ENCODE results near the gene CSK.

Gene CSK

DNA sequence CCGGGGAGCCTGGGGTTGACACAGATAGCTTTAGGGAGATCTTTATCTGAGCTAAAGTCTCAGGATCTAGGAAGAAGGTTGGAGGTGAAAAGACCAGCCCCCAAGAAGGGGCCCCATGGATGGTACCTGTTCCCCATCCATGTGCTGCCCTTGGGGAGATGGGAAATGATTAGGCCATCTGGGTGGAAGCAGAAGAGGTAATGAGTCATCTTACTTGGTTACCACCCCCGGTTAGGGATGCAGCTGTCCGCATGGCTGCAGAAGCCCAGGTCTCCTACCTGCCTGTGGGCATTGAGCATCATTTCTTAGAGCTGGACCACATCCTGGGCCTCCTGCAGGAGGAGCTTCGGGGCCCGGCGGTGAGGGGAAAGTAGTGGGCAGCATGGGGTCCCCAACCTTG lies 41.4 kb downstream of the CSK start:
- Histone ChIP-seq H3K4me3 (ENCODE audit: low read depth, low read length) (no peak overlapping the region), H3K18ac (ENCODE audit: low read length) (no peak overlapping the region), H4K91ac (ENCODE audit: low read depth, low read length) (no peak overlapping the region), H3K23ac (ENCODE audit: low read length) (no peak overlapping the region), H4K8ac (ENCODE audit: low read depth, low read length) (no peak overlapping the region), H3K4me1 (ENCODE audit: control insufficient read depth in 1 of 2, insufficient read depth in 2 of 2, low read length in 2 of 2) (no peaks in the 10 kb centered on the region), H3K36me3 (ENCODE audit: control insufficient read depth in 1 of 2, insufficient read depth in 2 of 2, low read length in 2 of 2) (no peaks in the 10 kb centered on the region), H2AK5ac (ENCODE audit: low read length) (no peak overlapping the region), H3K79me2 (ENCODE audit: control insufficient read depth, insufficient read depth, low read length, poor library complexity) (no peaks in the 10 kb centered on the region), H3K4ac (ENCODE audit: low read depth, low read length) (no peak overlapping the region), H2BK5ac (ENCODE audit: low read depth, low read length, poor library complexity) (no peak overlapping the region), H2BK12ac (ENCODE audit: low read length) (no peak overlapping the region), H3K27me3 (ENCODE audit: insufficient read depth, low read length) (peaks cover 8% of the 10 kb centered on the region), H3K9ac (ENCODE audit: low read length) (no peak overlapping the region), H3K4me2 (ENCODE audit: low read length) (no peak overlapping the region), H3K9me3 (ENCODE audit: insufficient read depth, low read depth, low read length) (peaks cover 4% of the 10 kb centered on the region), H3K14ac (ENCODE audit: low read length) (no peak overlapping the region), H2AFZ (ENCODE audit: insufficient read depth, low read length, poor library complexity) (no peak overlapping the region), H3K27ac (ENCODE audit: low read depth, low read length) (no peak overlapping the region), H2BK120ac (ENCODE audit: insufficient read depth, low read length, poor library complexity) (no peak overlapping the region), H3K79me1 (ENCODE audit: low read length) (no peaks in the 10 kb centered on the region), H4K12ac (ENCODE audit: low read depth, low read length) (no peak overlapping the region)
- WGBS (ENCODE audit: extremely low coverage, insufficient coverage, insufficient read length), result no CpG with 5 or more reads among the region's 6 CpGs
- DNase-seq, result no peak

DNA sequence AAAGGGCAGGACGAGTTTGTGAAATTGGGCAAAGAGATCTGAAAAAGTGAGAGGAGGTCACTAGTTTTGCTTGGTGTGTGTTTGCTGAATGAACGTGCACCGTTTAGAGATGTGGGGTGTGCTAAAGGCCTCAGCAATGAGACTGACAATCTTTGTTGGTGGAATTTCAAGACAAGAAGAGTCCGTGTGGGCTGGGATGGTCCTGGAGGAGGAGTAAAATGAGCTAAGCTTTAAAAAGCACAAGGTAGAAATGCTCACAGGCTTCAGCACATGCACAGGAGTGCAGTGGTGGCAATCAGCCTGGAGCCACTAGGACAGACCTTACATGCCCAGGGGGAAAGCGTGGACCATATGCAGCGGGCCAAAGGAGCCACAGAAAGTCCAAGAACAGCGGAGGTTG lies 43.1 kb downstream of the CSK start:
- no peak overlapping the region for H2BK12ac ChIP-seq (ENCODE audit: low read length)
- H3K9me3 ChIP-seq (ENCODE audit: insufficient read depth, low read depth, low read length), result peaks cover 4% of the 10 kb centered on the region
- no peak overlapping the region for H3K4me2 ChIP-seq (ENCODE audit: low read length)
- H3K79me1 ChIP-seq (ENCODE audit: low read length), result no peaks in the 10 kb centered on the region
- no peaks in the 10 kb centered on the region for H3K79me2 ChIP-seq (ENCODE audit: control insufficient read depth, insufficient read depth, low read length, poor library complexity)
- H3K27me3 ChIP-seq (ENCODE audit: insufficient read depth, low read length), result peaks cover 8% of the 10 kb centered on the region
- no peak overlapping the region for H3K23ac ChIP-seq (ENCODE audit: low read length)
- H3K18ac ChIP-seq (ENCODE audit: low read length), result no peak overlapping the region
- no peak overlapping the region for H2AFZ ChIP-seq (ENCODE audit: insufficient read depth, low read length, poor library complexity)
- no peak overlapping the region for H3K4ac ChIP-seq (ENCODE audit: low read depth, low read length)
- no peak overlapping the region for H4K8ac ChIP-seq (ENCODE audit: low read depth, low read length)
- no peak overlapping the region for H3K27ac ChIP-seq (ENCODE audit: low read depth, low read length)
- no peak overlapping the region for H2BK120ac ChIP-seq (ENCODE audit: insufficient read depth, low read length, poor library complexity)
- no peaks in the 10 kb centered on the region for H3K4me1 ChIP-seq (ENCODE audit: control insufficient read depth in 1 of 2, insufficient read depth in 2 of 2, low read length in 2 of 2)
- no peak overlapping the region for H4K12ac ChIP-seq (ENCODE audit: low read depth, low read length)
- H3K36me3 ChIP-seq (ENCODE audit: control insufficient read depth in 1 of 2, insufficient read depth in 2 of 2, low read length in 2 of 2), result no peaks in the 10 kb centered on the region
- WGBS (ENCODE audit: extremely low coverage, insufficient coverage, insufficient read length), result no CpG with 5 or more reads among the region's 7 CpGs
- no peak overlapping the region for H3K9ac ChIP-seq (ENCODE audit: low read length)
- no peak overlapping the region for H2BK5ac ChIP-seq (ENCODE audit: low read depth, low read length, poor library complexity)
- no peak overlapping the region for H2AK5ac ChIP-seq (ENCODE audit: low read length)
- H3K14ac ChIP-seq (ENCODE audit: low read length), result no peak overlapping the region
- no peak overlapping the region for H4K91ac ChIP-seq (ENCODE audit: low read depth, low read length)
- H3K4me3 ChIP-seq (ENCODE audit: low read depth, low read length), result no peak overlapping the region
- DNase-seq, result no peak

- Histone ChIP-seq H3K14ac (ENCODE audit: low read length) (no peak overlapping the region), H2BK120ac (ENCODE audit: insufficient read depth, low read length, poor library complexity) (no peak overlapping the region), H2BK12ac (ENCODE audit: low read length) (no peak overlapping the region), H3K36me3 (ENCODE audit: control insufficient read depth in 1 of 2, insufficient read depth in 2 of 2, low read length in 2 of 2) (no peaks in the 10 kb centered on the region), H3K27me3 (ENCODE audit: insufficient read depth, low read length) (peaks cover 8% of the 10 kb centered on the region), H2AK5ac (ENCODE audit: low read length) (no peak overlapping the region), H3K4me3 (ENCODE audit: low read depth, low read length) (no peak overlapping the region), H3K4ac (ENCODE audit: low read depth, low read length) (no peak overlapping the region), H3K23ac (ENCODE audit: low read length) (no peak overlapping the region), H3K4me1 (ENCODE audit: control insufficient read depth in 1 of 2, insufficient read depth in 2 of 2, low read length in 2 of 2) (no peaks in the 10 kb centered on the region), H4K8ac (ENCODE audit: low read depth, low read length) (no peak overlapping the region), H4K12ac (ENCODE audit: low read depth, low read length) (no peak overlapping the region), H2AFZ (ENCODE audit: insufficient read depth, low read length, poor library complexity) (no peak overlapping the region), H3K27ac (ENCODE audit: low read depth, low read length) (no peak overlapping the region), H3K9me3 (ENCODE audit: insufficient read depth, low read depth, low read length) (peaks cover 4% of the 10 kb centered on the region), H3K18ac (ENCODE audit: low read length) (no peak overlapping the region), H4K91ac (ENCODE audit: low read depth, low read length) (no peak overlapping the region), H3K4me2 (ENCODE audit: low read length) (no peak overlapping the region), H3K79me1 (ENCODE audit: low read length) (no peaks in the 10 kb centered on the region), H3K79me2 (ENCODE audit: control insufficient read depth, insufficient read depth, low read length, poor library complexity) (no peaks in the 10 kb centered on the region), H2BK5ac (ENCODE audit: low read depth, low read length, poor library complexity) (no peak overlapping the region), H3K9ac (ENCODE audit: low read length) (no peak overlapping the region)
- DNase-seq, result no peak
- no CpG with 5 or more reads among the region's 10 CpGs for WGBS (ENCODE audit: extremely low coverage, insufficient coverage, insufficient read length)
Observed at GRCh38 chr15:74825866-74826265, 44.0 kb downstream of the CSK start.

DNA sequence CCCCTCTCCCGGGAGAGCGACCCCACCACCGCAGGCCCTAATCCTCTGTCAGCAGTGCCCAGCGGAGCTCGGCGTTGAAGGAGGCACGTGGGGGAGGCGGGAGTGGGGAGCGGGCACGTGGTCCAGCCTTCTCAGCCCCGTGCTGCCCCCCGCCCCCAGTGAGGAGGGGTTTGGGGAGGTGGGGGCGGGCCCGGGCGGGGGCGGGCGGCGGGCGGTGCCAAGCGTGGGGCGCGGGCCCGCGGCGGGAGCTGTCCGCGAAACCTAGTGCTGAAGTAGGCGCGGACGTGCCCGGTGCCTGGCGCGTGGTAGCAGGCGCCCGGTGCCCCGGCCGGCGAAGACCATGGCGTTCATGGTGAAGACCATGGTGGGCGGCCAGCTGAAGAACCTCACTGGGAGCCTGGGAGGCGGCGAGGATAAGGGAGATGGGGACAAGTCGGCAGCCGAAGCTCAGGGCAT lies 44.5 kb downstream of the CSK start, which contains the start of gene CPLX3:
TSS of gene CPLX3 (plus strand) at position 264 of the 456 bp plus-strand sequence. CDS start at position 341, 77 bp downstream.
- Histone ChIP-seq H3K27me3 (ENCODE audit: insufficient read depth, low read length) (peaks cover 8% of the 10 kb centered on the region), H4K91ac (ENCODE audit: low read depth, low read length) (no peak within 1 kb of the TSS), H3K79me1 (ENCODE audit: low read length) (no peaks in the 10 kb centered on the region), H3K4me3 (ENCODE audit: low read depth, low read length) (no peak within 1 kb of the TSS), H3K18ac (ENCODE audit: low read length) (no peak within 1 kb of the TSS), H3K79me2 (ENCODE audit: control insufficient read depth, insufficient read depth, low read length, poor library complexity) (no peaks in the 10 kb centered on the region), H4K8ac (ENCODE audit: low read depth, low read length) (no peak within 1 kb of the TSS), H3K9me3 (ENCODE audit: insufficient read depth, low read depth, low read length) (peaks cover 4% of the 10 kb centered on the region), H3K23ac (ENCODE audit: low read length) (no peak within 1 kb of the TSS), H2AK5ac (ENCODE audit: low read length) (no peak within 1 kb of the TSS), H3K4me2 (ENCODE audit: low read length) (peak within 1 kb of the TSS; percentile 45), H3K4me1 (ENCODE audit: control insufficient read depth in 1 of 2, insufficient read depth in 2 of 2, low read length in 2 of 2) (no peaks in the 10 kb centered on the region), H3K4ac (ENCODE audit: low read depth, low read length) (no peak within 1 kb of the TSS), H2BK12ac (ENCODE audit: low read length) (no peak within 1 kb of the TSS), H4K12ac (ENCODE audit: low read depth, low read length) (no peak within 1 kb of the TSS), H3K36me3 (ENCODE audit: control insufficient read depth in 1 of 2, insufficient read depth in 2 of 2, low read length in 2 of 2) (no peaks in the 10 kb centered on the region), H3K9ac (ENCODE audit: low read length) (no peak within 1 kb of the TSS), H2AFZ (ENCODE audit: insufficient read depth, low read length, poor library complexity) (no peak within 1 kb of the TSS), H2BK120ac (ENCODE audit: insufficient read depth, low read length, poor library complexity) (no peak within 1 kb of the TSS), H3K27ac (ENCODE audit: low read depth, low read length) (no peak within 1 kb of the TSS), H3K14ac (ENCODE audit: low read length) (no peak within 1 kb of the TSS), H2BK5ac (ENCODE audit: low read depth, low read length, poor library complexity) (no peak within 1 kb of the TSS)
- WGBS (ENCODE audit: extremely low coverage, insufficient coverage, insufficient read length), result no CpG with 5 or more reads among the region's 44 CpGs
- peak in 1 of 2 donors; percentile 29 for DNase-seq

Data from trophoblast cell (in vitro differentiated cells and primary cell).